NCI-H1694 treated with DMSO at 0.1 percent for 48 hours (cell line): ENCODE data around the gene STIMATE.

Experiments used
- DNase-seq: peaks from one replicate; lab custom pipeline; 2025; lab: John Stamatoyannopoulos, UW

Gene STIMATE

GRCh38 chr3:52791366-52791765 is 106.0 kb downstream of the STIMATE start:
- no peak for DNase-seq

GRCh38 chr3:52790741-52791140 is 106.6 kb downstream of the STIMATE start:
- DNase-seq: no peak

GRCh38 chr3:52790337-52790736 is 107.0 kb downstream of the STIMATE start:
- DNase-seq: no peak

GRCh38 chr3:52789746-52790040 is 107.7 kb downstream of the STIMATE start:
- no peak for DNase-seq

- DNase-seq: no peak
These were observed 108.2 kb downstream of the STIMATE start for GRCh38 chr3:52788890-52789745.

GRCh38 chr3:52787672-52788625 is 109.4 kb downstream of the STIMATE start:
- no peak for DNase-seq

- no peak for DNase-seq
These were observed 110.1 kb downstream of the STIMATE start for GRCh38 chr3:52787246-52787645.
